PC-3 (cell line): ENCODE measurements around the gene SCN10A.

Experiments used
- EZH2 ChIP-seq: fragments of 300-600 bp; sonication (generic); IDR thresholded peaks from one replicate; pipeline ENCODE4 v1.6.1; 2017; ENCODE audit warnings: antibody characterized with exemption, mild to moderate bottlenecking, low read length; ENCODE audit not compliant: unreplicated experiment
- TF ChIP-seq, protein P1 (sequence below): fragments of 300-600 bp; sonication (generic); conservative IDR thresholded peaks from 2 replicates; pipeline ENCODE4 v1.5.1; 2017; ENCODE audit warnings: antibody characterized with exemption, low read depth, mild to moderate bottlenecking, low read length

DNA sequence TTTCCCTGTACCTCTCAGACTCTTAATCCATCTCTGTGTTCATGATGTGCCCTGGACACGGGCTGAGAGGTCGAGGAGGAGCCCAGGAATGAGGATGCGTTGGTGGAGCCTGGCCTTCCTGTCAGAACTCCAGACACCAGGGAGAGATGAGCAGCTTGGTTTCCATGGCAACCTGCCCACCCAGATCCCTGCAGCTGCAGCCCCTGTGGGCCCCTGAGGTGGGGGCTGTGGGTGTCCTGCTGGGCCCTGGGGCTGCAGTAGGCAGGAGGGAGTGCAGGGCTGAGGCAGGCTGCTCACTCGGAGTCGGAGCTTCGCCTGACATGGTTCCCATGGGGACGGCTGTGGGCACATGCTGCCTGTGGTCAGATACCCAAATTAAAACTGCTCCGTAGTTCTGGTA, 7.7 kb upstream of the SCN10A start:
- TF ChIP-seq, protein P1, sequence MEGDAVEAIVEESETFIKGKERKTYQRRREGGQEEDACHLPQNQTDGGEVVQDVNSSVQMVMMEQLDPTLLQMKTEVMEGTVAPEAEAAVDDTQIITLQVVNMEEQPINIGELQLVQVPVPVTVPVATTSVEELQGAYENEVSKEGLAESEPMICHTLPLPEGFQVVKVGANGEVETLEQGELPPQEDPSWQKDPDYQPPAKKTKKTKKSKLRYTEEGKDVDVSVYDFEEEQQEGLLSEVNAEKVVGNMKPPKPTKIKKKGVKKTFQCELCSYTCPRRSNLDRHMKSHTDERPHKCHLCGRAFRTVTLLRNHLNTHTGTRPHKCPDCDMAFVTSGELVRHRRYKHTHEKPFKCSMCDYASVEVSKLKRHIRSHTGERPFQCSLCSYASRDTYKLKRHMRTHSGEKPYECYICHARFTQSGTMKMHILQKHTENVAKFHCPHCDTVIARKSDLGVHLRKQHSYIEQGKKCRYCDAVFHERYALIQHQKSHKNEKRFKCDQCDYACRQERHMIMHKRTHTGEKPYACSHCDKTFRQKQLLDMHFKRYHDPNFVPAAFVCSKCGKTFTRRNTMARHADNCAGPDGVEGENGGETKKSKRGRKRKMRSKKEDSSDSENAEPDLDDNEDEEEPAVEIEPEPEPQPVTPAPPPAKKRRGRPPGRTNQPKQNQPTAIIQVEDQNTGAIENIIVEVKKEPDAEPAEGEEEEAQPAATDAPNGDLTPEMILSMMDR = no peak
- no peak for TF ChIP-seq EZH2
